Neural crest cell (in vitro differentiated cells): Measurements from ENCODE around the gene SLC25A30. TPM values are rescaled to one million over a fixed set of nuclear protein-coding genes. Genes with fewer than 3 reads are reported as not detected.

Experiments
- DNase-seq: peaks from one replicate; pipeline ENCODE4 v3.0.0; 2021; ENCODE audit warnings: low read depth, mixed read lengths, low spot score
- H3K27ac Mint-ChIP-seq: one replicate; pipeline ENCODE4 v1.8.0; 2021; ENCODE audit warnings: mild to moderate bottlenecking, mixed read lengths; ENCODE audit not compliant: unreplicated experiment
- H3K27me3 Mint-ChIP-seq: 2 replicates; pipeline ENCODE4 v1.8.0; 2021; ENCODE audit warnings: low read depth, mild to moderate bottlenecking, mixed read lengths
- H3K36me3 Mint-ChIP-seq: 2 replicates; pipeline ENCODE4 v1.8.0; 2021; ENCODE audit warnings: low read depth, mild to moderate bottlenecking, mixed read lengths
- H3K4me1 Mint-ChIP-seq: 2 replicates; pipeline ENCODE4 v1.8.0; 2021; ENCODE audit warnings: mixed read lengths
- H3K4me3 Mint-ChIP-seq: one replicate; pipeline ENCODE4 v1.8.0; 2021; ENCODE audit warnings: mild to moderate bottlenecking, mixed read lengths
- H3K9me3 Mint-ChIP-seq: 2 replicates; pipeline ENCODE4 v1.8.0; 2021; ENCODE audit warnings: mixed read lengths
- CTCF ChIP-seq: fragments of 200-600 bp; sonication (generic); conservative IDR thresholded peaks from 2 replicates; pipeline ENCODE4 v1.5.0; 2021; ENCODE audit warnings: antibody characterized with exemption, mild to moderate bottlenecking
- long read RNA-seq: library from polyadenylated mRNA; unstranded; transcript quantifications from one replicate; pipeline ENCODE4 v2.0.0, GENCODE V29; 2020
- total RNA-seq: library from RNA; stranded (reverse); gene quantifications from 2 replicates; pipeline ENCODE4 v1.2.1, GENCODE V29; 2021

Gene SLC25A30
- total RNA-seq, result 14.0 and 15.4 TPM in 2 replicates
- long read RNA-seq, partial matches to known transcripts, result 0 of 3 reads
- long read RNA-seq, other reads (novel, unspliced or antisense), result 1 of 3 reads

GRCh38 chr13:45417790-45418534, at the start of gene SLC25A30:
Gene SLC25A30, minus strand, starts transcription at chr13:45418373. Its CDS starts 6,948 bp downstream, at chr13:45411425.
- Mint-ChIP-seq H3K27ac (peak within 1 kb of the TSS; percentile 78), H3K4me3 (peak within 1 kb of the TSS; percentile 94), H3K36me3 (no peaks in the 10 kb centered on the region), H3K9me3 (no peaks in the 10 kb centered on the region), H3K4me1 (peaks cover 24% of the 10 kb centered on the region), H3K27me3 (no peaks in the 10 kb centered on the region)
- TF ChIP-seq CTCF, result no peak
- peak; percentile 83 for DNase-seq

GRCh38 chr13:45466359-45466758, 48.2 kb upstream of the SLC25A30 start:
- H3K27me3 Mint-ChIP-seq, result peaks cover 22% of the 10 kb centered on the region
- no peak overlapping the region for H3K27ac Mint-ChIP-seq
- DNase-seq, result no peak
- H3K4me1 Mint-ChIP-seq, result peaks cover 27% of the 10 kb centered on the region
- H3K4me3 Mint-ChIP-seq, result peak overlapping the region; percentile 94
- H3K9me3 Mint-ChIP-seq, result peaks cover 4% of the 10 kb centered on the region
- TF ChIP-seq CTCF, result no peak
- peaks cover 3% of the 10 kb centered on the region for H3K36me3 Mint-ChIP-seq

- peak within 1 kb of the TSS; percentile 95 for H3K27ac Mint-ChIP-seq
- peaks cover 3% of the 10 kb centered on the region for H3K36me3 Mint-ChIP-seq
- peak within 1 kb of the TSS; percentile 94 for H3K4me3 Mint-ChIP-seq
- DNase-seq, result peak; percentile 82
- peaks cover 29% of the 10 kb centered on the region for H3K27me3 Mint-ChIP-seq
- peak; percentile 13 for TF ChIP-seq CTCF
- H3K9me3 Mint-ChIP-seq, result peaks cover 4% of the 10 kb centered on the region
- peaks cover 27% of the 10 kb centered on the region for H3K4me1 Mint-ChIP-seq
These were observed 46.7 kb upstream of the SLC25A30 start, which contains the start of gene COG3 for GRCh38 chr13:45464687-45465453. Gene COG3, plus strand, starts transcription at chr13:45464939. Its CDS starts 98 bp downstream, at chr13:45465037.

- TF ChIP-seq CTCF, result peak; percentile 60
- Mint-ChIP-seq H3K36me3 (peaks cover 3% of the 10 kb centered on the region), H3K4me1 (peaks cover 27% of the 10 kb centered on the region), H3K4me3 (peak overlapping the region; percentile 94), H3K27ac (peak overlapping the region; percentile 87), H3K9me3 (peaks cover 4% of the 10 kb centered on the region), H3K27me3 (peaks cover 29% of the 10 kb centered on the region)
- no peak for DNase-seq
These were observed 46.0 kb upstream of the SLC25A30 start for GRCh38 chr13:45464141-45464686.

GRCh38 chr13:45456196-45456972, 38.2 kb upstream of the SLC25A30 start:
- no peak for DNase-seq
- Mint-ChIP-seq H3K27me3 (peaks cover 18% of the 10 kb centered on the region), H3K27ac (no peak overlapping the region), H3K4me3 (no peak overlapping the region), H3K9me3 (peaks cover 4% of the 10 kb centered on the region), H3K36me3 (no peaks in the 10 kb centered on the region), H3K4me1 (no peaks in the 10 kb centered on the region)
- TF ChIP-seq CTCF, result no peak
